C4-2B (cell line): ENCODE measurements around the gene KCNAB1.

Experiments used
- H3K27ac ChIP-seq: fragments of 450-650 bp; 2 replicates; pipeline ENCODE4 v1.5.1; 2017
- CTCF ChIP-seq: fragments of 450-650 bp; conservative IDR thresholded peaks from 2 replicates; pipeline ENCODE4 v1.5.1; 2017; ENCODE audit warnings: mild to moderate bottlenecking
- ZFX ChIP-seq: fragments of 450-650 bp; IDR thresholded peaks from 2 replicates; pipeline ENCODE4 v1.6.1; 2017

KCNAB1 gene

GRCh38 chr3:156507285-156507684 is 386.9 kb downstream of the KCNAB1 start:
- H3K27ac ChIP-seq: no peak overlapping the region
- no peak for TF ChIP-seq CTCF

- TF ChIP-seq ZFX (no peak), CTCF (peak; percentile 84)
- H3K27ac ChIP-seq: no peak overlapping the region
Measured at GRCh38 chr3:156509189-156510174, 389.1 kb downstream of the KCNAB1 start.

- TF ChIP-seq CTCF (no peak), ZFX (no peak)
- H3K27ac ChIP-seq: no peak overlapping the region
Measured at GRCh38 chr3:156511987-156512677, 391.8 kb downstream of the KCNAB1 start.

- TF ChIP-seq ZFX (no peak), CTCF (no peak)
- H3K27ac ChIP-seq: no peak overlapping the region
Measured at GRCh38 chr3:156513619-156514018, 393.2 kb downstream of the KCNAB1 start.

GRCh38 chr3:156516284-156516683 is 395.9 kb downstream of the KCNAB1 start:
- TF ChIP-seq ZFX (no peak), CTCF (no peak)
- H3K27ac ChIP-seq: no peak overlapping the region

- TF ChIP-seq CTCF: no peak
- no peak for TF ChIP-seq ZFX
- no peak overlapping the region for H3K27ac ChIP-seq
Measured at GRCh38 chr3:156516961-156517360, 396.6 kb downstream of the KCNAB1 start.

- H3K27ac ChIP-seq: no peak overlapping the region
Measured at GRCh38 chr3:156518726-156519125, 398.3 kb downstream of the KCNAB1 start.

More at GRCh38 chr3:156518726-156519125, 398.3 kb downstream of the KCNAB1 start:
- no peak for TF ChIP-seq ZFX
- no peak for TF ChIP-seq CTCF
